ENCODE measurements around the gene NCOA7.
"Not testable (repeated sequence)": the region's sequence is repeated elsewhere in the genome, so short reads cannot be mapped to it uniquely, and the experiment has no call there.

NCOA7 gene

GRCh38 chr6:125759184-125759902 lies 31.4 kb upstream of the NCOA7 start:
- DNase-seq = no peak

- no peak for DNase-seq
Measured at GRCh38 chr6:125759959-125760457, 30.8 kb upstream of the NCOA7 start.

GRCh38 chr6:125764121-125764671 lies 26.6 kb upstream of the NCOA7 start:
- DNase-seq = no peak

GRCh38 chr6:125765944-125766343 lies 24.8 kb upstream of the NCOA7 start:
- no peak for DNase-seq

- no peak for DNase-seq
Measured at GRCh38 chr6:125766641-125767040, 24.1 kb upstream of the NCOA7 start.

GRCh38 chr6:125769147-125769783 lies 21.5 kb upstream of the NCOA7 start:
- DNase-seq = no peak

GRCh38 chr6:125773387-125774341 lies 17.1 kb upstream of the NCOA7 start:
- no peak for DNase-seq

GRCh38 chr6:125776107-125776826 lies 14.5 kb upstream of the NCOA7 start:
- DNase-seq = not testable (repeated sequence)

GRCh38 chr6:125779924-125780539 lies 10.7 kb upstream of the NCOA7 start:
- peak; percentile 93 to 97 for DNase-seq

- peak; percentile 85 to 89 for DNase-seq
Measured at GRCh38 chr6:125780540-125781313, 10.0 kb upstream of the NCOA7 start.

GRCh38 chr6:125781314-125781868 lies 9.4 kb upstream of the NCOA7 start:
- DNase-seq = peak; percentile 38 to 79

GRCh38 chr6:125784365-125784764 lies 6.4 kb upstream of the NCOA7 start:
- no peak for DNase-seq

GRCh38 chr6:125787791-125788190 lies 3.0 kb upstream of the NCOA7 start:
- peak in 1 of 2 experiments; percentile 17 for DNase-seq

GRCh38 chr6:125789167-125789566 lies 1.6 kb upstream of the NCOA7 start:
- no peak for DNase-seq

- peak; percentile 65 to 84 for DNase-seq
Measured at GRCh38 chr6:125789576-125790357, 993 bp upstream of the NCOA7 start.

- DNase-seq = peak; percentile 50 to 70
Measured at GRCh38 chr6:125791151-125791819, 525 bp downstream of the NCOA7 start.

GRCh38 chr6:125791820-125792165 lies 1.0 kb downstream of the NCOA7 start:
- DNase-seq = no peak

GRCh38 chr6:125792172-125792571 lies 1.4 kb downstream of the NCOA7 start:
- DNase-seq = no peak

GRCh38 chr6:125792680-125793079 lies 1.9 kb downstream of the NCOA7 start:
- DNase-seq = no peak

All from NCI-H524 (cell line).